Choroid plexus epithelial cell (primary cell): ENCODE data around the gene MIA2.
"Not testable (repeated sequence)": the region's sequence is repeated elsewhere in the genome, so short reads cannot be mapped to it uniquely, and the experiment has no call there.

Source experiments
- DNase-seq: peaks from one replicate; pipeline ENCODE4 v3.0.0-alpha.2; 2010; ENCODE audit warnings: low read depth
- H3K4me3 ChIP-seq: 2 replicates; pipeline ENCODE4 v1.5.1; 2011; ENCODE audit warnings: low read depth, mild to moderate bottlenecking, control low read depth, low read length, moderate library complexity
- CTCF ChIP-seq: conservative IDR thresholded peaks from 2 replicates; pipeline ENCODE4 v1.5.1; 2011; ENCODE audit warnings: low read depth, mild to moderate bottlenecking, control low read depth, inconsistent platforms, low read length, moderate library complexity

MIA2 gene

DNA sequence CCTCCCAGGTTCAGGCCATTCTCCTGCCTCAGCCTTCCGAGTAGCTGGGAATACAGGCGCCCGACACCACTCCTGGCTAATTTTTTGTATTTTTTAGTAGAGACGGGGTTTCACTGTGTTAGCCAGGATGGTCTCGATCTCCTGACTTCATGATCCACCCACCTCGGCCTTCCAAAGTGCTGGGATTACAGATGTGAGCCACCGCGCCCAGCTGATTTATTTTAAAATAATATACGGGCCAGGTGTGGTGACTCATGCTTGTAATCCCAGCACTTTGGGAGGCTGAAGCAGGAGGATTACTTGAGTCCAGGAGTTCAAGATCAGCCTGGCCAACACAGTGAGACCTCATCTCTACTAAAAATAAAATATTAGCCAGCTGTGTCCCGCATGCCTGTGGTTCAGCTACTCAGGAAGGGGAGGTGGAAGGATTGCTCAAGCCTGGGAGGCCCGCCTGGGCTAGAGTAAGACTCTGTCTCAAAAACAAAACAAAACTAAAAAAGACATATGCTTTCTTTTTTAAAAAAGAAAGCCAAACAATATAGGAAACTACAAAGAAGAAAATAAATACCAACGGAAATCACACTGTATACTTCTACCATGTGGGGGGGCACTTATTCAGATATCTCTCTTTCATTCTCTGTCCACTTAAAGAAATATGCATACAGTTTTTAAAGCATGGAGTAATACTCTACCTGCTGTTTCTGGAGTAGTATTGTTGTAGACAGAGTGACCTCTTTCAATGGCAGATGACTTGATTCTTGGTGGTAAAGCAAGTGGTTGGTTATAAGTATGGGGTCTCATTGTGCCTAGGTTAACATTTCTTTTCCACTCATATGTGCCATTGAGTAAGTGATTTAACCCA lies 930 bp upstream of the MIA2 start:
- no peak overlapping the region for H3K4me3 ChIP-seq
- no peak for TF ChIP-seq CTCF
- DNase-seq = peak; percentile 94

DNA sequence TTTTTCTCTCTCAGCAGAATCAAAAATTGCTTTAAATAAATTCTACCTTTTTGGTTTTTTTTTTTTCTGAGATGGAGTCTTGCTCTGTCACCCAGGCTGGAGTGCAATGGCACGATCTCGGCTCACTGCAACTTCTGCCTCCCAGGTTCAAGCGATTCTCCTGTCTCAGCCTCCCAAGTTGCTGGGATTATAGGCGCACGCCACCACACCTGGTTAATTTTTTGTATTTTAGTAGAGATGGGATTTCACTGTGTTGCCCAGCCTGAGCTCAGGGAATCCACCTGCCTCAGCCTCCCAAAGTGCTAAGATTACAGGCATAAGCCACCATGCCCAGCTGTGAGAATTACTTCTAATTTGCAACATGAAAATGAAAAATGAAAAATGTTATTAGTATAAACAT lies 1.3 kb downstream of the MIA2 start:
- H3K4me3 ChIP-seq, DNase-seq: not testable (repeated sequence)

DNA sequence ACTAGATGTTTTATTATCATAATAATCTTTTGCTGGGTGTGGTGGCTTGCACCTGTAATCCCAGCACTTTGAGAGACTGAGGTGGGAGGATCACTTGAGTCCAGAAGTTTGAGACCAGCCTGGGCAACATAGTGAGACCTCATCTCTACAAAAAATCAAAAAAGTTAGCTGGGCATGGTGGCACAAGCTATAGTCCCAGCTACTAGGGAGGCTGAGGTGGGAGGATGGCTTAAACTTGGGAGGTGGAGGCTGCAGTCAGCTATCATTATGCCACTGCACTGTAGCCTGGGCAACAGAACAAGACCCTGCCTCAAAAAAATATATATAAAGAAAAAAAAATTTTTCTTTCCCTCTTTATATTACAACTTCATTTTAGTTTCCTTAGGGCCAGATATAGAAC lies 1.8 kb downstream of the MIA2 start:
- H3K4me3 ChIP-seq, DNase-seq: not testable (repeated sequence)

- H3K4me3 ChIP-seq = no peak overlapping the region
- TF ChIP-seq CTCF = no peak
- no peak for DNase-seq
These were observed 7.1 kb downstream of the MIA2 start for GRCh38 chr14:39240769-39241168.

DNA sequence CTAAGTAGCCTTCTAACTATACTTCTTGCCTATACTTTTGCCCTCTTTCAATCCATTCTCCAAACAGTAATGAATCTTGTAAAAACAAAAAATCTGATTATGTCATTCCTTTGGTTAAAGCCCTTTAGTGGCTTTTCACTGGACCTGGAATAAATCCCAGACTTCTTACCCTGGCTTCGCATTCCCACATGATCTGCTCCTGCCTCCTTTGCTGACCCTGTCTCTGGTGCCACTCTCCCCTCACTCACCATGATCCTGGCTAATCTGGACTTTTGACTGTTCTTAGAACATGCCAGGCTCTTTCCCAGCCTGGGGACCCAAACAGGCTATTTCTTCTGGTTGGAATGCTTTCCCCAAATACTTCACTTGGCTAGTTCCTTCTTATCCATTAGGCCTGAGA lies 7.9 kb downstream of the MIA2 start:
- no peak overlapping the region for H3K4me3 ChIP-seq
- no peak for DNase-seq
- TF ChIP-seq CTCF = no peak

GRCh38 chr14:39243831-39244230 lies 10.1 kb downstream of the MIA2 start:
- TF ChIP-seq CTCF = no peak
- no peak overlapping the region for H3K4me3 ChIP-seq
- DNase-seq = no peak

GRCh38 chr14:39246618-39247017 lies 12.9 kb downstream of the MIA2 start:
- TF ChIP-seq CTCF = no peak
- DNase-seq = no peak
- H3K4me3 ChIP-seq = no peak overlapping the region

DNA sequence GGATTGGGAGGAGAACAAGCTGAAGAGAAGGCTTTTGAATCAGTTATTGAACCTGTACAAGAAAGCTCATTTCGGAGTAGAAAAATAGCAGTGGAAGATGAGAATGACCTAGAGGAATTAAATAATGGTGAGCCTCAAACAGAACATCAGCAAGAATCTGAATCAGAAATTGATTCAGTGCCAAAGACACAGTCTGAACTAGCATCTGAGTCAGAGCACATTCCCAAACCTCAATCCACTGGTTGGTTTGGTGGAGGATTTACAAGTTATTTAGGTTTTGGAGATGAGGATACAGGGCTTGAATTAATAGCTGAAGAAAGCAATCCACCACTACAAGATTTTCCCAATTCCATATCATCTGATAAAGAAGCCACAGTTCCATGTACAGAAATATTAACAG lies 13.5 kb downstream of the MIA2 start:
- peak; percentile 90 for DNase-seq
- H3K4me3 ChIP-seq = no peak overlapping the region
- TF ChIP-seq CTCF = no peak
